ENCODE measurements around the gene CDK5RAP1.
A peak's percentile ranks its signal among the peaks of the same experiment; 100 is the strongest.
"Not testable (repeated sequence)": the region's sequence is repeated elsewhere in the genome, so short reads cannot be mapped to it uniquely, and the experiment has no call there.

CDK5RAP1 gene, protein sequence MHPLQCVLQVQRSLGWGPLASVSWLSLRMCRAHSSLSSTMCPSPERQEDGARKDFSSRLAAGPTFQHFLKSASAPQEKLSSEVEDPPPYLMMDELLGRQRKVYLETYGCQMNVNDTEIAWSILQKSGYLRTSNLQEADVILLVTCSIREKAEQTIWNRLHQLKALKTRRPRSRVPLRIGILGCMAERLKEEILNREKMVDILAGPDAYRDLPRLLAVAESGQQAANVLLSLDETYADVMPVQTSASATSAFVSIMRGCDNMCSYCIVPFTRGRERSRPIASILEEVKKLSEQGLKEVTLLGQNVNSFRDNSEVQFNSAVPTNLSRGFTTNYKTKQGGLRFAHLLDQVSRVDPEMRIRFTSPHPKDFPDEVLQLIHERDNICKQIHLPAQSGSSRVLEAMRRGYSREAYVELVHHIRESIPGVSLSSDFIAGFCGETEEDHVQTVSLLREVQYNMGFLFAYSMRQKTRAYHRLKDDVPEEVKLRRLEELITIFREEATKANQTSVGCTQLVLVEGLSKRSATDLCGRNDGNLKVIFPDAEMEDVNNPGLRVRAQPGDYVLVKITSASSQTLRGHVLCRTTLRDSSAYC

GRCh38 chr20:33401184-33401920 is at the start of gene CDK5RAP1:
Gene CDK5RAP1 (minus strand): TSS chr20:33401519. CDS start chr20:33397064, 4,455 bp downstream.
- DNase-seq = peak; percentile 93

DNA sequence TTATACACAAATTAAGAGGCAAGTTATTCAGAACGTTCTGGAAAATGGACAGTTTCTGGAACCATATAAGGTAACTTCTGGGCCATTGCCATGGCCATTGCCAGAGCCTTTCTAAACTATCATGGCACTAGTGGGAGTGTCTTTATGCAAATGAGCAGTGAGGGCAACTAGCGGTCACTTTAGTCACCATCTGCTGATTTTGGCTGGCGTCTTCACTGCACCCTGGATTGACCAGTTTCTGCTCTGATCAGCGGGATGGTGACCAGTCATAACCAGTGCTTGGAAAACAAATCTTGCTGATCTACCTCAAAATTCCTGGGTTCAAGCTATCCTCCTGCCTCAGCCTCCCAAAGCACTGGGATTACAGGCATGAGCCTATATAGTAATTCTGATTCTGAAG is 49.5 kb upstream of the CDK5RAP1 start:
- no peak for DNase-seq

DNA sequence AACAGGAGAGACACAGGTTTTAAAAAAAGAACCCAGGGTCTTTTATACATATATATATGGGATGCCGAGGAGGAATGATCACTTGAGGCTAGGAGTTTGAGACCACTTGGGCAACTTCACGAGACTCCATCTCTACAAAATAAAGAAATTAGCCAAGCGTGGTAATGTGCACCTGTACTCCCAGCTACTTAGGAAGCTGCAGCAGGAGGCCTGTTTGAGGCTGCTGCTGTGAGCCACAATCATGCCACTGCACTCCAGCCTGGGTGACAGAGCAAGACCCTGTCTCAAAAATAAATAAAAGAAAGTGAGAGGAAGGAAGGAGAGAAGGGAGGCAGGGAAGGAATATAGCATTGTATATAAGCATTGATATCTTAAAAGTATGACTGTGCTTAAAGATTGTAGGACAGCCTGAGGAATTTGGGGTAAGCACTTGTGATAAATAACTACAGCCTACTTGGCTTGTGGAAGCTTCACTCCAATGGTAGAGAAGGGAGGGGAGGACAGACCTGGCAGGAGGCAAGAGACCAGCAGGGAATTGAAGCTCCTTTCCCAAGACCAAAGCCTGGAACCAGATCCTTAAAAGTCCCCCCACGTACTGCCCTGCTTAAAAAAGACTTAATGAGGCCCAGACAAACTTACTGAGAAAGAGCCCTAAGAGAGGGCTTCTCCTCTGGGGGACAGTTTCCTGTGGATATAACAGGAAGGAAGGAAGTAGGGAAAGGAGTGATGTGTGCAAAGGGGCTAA is 44.7 kb upstream of the CDK5RAP1 start:
- no peak for DNase-seq

DNA sequence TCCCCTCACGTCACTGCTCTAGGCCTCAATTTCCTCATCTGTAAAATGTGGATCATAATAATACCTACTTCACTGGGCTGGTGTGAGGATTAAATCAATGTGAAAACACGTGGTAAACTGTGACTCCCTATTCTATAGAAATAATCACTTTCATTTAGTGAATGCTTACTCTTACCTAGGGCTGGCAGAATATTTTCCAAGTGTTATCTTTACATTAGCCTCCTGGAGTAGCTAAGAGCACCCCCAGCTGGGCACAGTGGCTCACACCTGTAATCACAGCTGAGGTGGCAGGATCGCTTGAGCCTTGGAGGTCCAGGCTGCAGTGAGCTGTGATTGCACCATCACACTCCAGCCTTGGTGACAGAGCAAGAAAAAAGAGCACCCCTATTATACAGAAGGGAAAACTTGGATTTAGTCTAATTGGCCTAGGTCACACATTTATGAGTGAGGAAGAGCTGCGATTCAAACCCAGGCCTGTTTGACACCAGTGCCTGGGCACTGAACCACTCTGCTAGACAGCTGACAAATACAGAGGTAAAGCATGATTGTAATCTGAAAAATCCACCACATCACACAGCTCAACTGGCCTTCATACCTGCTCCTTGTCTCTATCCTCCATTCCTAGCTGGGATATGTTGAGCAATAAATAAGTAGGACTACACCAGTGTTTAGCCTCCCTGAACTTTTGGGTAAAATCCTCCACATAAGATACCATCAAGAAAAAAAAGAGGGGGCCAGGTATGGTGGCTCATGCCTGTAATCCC is 43.7 kb upstream of the CDK5RAP1 start:
- DNase-seq = peak; percentile 29

DNA sequence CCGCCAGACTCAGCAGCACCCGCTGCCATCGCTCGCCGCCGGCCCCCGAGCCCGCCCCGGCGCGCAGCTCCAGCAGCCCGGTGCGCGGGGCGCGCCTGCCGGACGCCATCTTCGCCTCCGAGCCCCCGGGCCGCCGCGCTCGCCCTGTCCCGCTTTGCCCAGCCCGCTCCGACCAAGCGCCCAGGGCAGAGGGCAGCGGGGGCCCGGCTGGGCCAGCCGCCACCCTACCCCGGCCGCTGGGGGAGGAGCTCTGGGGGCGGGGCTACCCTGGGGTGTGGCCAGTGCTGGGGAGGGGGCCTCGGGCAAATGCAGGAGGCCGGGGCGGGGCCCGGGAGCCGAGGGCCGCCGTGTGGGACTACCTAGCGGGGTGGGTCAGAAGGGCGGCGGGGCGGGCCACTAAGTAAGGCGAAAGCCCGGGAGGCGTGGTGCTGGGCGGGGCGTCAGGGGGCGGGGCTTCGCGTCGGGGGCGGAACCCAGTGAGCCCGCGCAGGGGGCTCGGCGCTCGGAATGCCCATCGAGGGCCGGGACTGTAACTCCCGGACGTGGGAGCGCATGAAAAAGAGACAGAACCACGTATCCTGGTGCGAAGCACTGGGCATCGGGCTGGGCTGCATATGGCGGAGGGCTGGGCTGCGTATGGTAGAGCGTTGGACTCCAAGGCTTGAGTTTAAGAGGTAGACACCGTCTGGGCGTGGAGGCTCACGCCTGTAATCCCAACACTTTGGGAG is 42.4 kb upstream of the CDK5RAP1 start, which contains the start of gene SNTA1:
Gene SNTA1 (minus strand): TSS at position 252 of the 728 bp plus-strand sequence. CDS start 143 bp downstream, at position 109.
- peak; percentile 63 for DNase-seq

DNA sequence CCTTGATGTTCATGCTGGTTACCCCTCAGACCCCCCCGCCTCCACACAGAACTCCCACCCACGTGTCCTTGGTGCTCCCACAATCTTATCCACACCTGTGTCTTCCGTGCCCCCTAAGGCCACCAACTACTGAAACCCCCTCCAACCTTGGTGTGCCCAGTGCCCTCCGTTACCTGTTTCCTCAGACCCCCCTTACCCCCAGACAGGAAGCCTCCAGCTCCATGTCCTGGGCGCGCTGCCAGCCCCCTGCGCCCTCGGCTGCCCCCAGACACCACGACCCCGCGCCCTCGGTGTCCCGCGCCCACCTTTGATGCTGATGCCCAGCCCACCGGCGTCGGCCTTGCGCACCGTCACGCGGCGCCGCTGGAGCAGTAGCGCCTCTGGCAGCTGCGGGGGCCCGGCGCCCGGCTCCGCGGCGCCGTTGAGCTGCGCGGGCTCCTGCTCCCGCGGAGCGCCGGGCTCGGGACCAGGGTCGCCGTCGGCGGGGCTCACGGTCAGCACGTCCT is 41.7 kb upstream of the CDK5RAP1 start:
- no peak for DNase-seq

- DNase-seq = no peak
Observed at GRCh38 chr20:33442136-33443005, 41.1 kb upstream of the CDK5RAP1 start.

- no peak for DNase-seq
Observed at GRCh38 chr20:33441142-33441955, 40.0 kb upstream of the CDK5RAP1 start.

DNA sequence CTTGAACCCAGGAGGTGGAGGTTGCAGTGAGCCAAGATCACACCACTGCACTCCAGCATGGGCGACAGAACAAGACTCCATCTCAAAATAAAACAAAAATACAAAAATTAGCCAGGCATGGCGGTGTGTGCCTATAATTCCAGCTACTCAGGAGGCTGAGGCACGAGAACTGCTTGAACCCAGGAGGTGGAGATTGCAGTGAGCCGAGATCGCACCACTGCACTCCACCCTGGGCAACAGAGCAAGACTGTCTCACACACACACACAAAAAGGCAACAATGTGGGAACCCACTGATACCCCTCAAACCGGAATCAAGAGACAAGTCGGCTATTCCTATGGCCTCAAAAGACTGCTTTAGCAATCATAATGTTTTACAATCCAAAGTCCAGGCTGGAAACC is 39.2 kb upstream of the CDK5RAP1 start:
- not testable (repeated sequence) for DNase-seq

DNA sequence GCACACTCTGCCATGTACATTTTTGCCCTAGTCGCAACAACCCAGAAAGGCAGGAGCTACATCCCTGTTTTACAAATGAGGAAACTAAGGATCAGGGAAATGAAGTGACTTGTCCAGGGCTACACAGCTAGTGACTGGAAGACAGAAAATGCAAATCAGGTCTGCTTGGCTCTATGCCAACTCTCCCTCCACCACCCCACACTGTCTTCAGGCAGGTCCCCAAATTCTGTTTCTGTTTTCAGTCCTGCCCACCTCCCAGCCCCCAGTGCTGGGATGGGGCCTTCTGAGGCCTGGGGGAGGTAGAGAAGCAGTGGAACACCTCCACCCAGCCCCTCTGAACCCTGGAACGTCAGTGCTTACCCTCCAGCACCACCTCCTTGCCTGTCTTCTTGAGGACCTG is 37.2 kb upstream of the CDK5RAP1 start:
- DNase-seq = no peak

DNA sequence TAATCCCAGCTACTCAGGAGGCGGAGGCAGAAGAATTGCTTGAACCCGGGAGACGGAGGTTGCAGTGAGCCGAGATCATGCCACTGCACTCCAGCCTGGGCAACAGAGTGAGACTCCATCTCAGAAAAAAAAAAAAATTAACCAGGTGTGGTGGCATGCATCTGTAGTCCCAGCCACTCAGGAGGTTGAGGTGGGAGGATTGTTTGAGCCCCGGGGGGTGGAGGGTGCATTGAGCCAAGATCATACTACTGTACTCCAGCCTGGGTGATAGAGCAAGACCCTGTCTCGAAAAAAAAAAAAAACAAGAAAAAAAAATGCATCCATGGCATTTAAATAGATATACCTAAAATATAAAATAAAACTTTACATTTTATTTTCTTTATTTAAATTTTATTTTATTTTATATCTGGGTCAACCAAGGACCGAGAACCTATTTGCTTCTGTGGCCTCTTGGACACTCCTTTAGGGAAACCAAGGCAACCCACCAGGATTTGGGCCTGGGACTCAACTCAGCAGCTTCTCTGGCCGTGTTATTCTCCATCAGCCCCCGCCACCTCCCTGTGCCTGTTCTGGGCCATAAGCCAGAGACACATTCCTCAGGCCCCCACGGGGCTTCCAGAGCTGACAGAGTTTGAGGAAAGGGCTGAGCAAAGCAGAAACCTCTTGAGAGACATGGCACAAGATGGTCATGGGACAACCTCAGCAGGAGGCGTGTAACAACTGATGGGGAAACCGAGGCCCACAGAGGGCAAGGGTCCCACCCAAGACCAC is 36.0 kb upstream of the CDK5RAP1 start:
- DNase-seq = no peak

DNA sequence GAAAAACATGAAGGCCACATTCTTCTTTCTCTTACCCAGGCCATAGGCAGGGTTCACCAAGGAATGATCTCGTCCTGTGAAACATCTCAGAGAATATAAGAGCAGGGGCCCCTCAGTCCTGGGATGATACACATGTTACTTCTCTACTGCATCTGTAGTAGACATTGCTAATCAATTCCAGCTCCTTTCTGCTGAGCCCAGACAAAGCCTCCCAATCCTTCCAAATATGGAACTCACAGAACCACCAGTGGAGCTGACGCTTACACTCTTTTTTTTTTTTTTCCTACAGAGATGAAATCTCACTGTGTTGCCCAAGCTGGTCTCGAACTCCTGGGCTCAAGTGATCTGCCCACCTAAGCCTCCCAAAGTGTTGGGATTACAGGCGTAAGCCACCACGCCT is 33.1 kb upstream of the CDK5RAP1 start:
- no peak for DNase-seq

DNA sequence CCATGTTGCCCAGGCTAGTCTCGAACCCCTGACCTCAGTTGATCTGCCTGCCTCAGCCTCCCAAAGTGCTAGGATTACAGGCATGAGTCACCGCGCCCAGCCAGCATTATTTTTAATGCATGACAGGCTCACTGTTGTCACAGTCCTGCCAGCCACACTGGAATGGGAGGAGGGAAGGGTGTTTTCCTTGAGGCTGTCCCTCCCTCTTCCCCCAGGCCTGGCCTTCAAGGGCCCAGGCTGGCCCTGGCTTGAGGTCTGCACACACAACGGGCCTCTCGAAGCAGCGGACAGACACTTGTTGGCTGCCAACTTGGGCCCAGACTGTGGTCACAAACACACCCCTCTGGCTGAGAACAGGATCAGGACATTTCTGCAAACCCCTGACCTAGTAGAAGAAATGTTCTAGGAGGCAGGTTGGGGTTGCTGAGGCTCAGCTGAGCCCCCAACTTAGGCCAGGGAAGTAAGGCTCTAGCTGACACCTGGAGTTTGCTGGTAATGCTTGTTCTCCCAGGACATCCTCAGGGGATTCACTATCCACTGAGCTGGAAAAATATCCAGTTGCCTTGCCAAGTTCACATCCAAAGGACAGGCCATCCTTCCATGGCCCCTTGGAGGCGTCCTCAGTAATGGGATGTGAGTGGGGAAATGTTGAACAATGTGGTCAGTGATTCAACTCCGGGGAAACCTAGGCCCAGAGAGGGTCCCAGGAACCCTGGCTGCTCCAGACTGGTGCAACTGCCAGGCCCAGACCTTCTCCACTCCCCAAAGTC is 32.3 kb upstream of the CDK5RAP1 start:
- no peak for DNase-seq

GRCh38 chr20:33431797-33432381 is 30.6 kb upstream of the CDK5RAP1 start:
- DNase-seq = no peak

GRCh38 chr20:33423875-33424274 is 22.6 kb upstream of the CDK5RAP1 start:
- not testable (repeated sequence) for DNase-seq

- peak; percentile 80 for DNase-seq
Observed at GRCh38 chr20:33423141-33423834, 22.0 kb upstream of the CDK5RAP1 start.

Measured in hematopoietic multipotent progenitor cell treated with erythropoietin and hydrocortisone succinate and interleukin-3 and kit ligand, for 8 days (in vitro differentiated cells).